HG03064 (cell line): ENCODE data around the gene CYP8B1.

ENCODE experiments used
- ATAC-seq: cut with Tn5 transposase; IDR thresholded peaks from one replicate; pipeline ENCODE4 v1.9.1; 2021; ENCODE audit warnings: low read depth; ENCODE audit not compliant: unreplicated experiment

CYP8B1 gene

DNA sequence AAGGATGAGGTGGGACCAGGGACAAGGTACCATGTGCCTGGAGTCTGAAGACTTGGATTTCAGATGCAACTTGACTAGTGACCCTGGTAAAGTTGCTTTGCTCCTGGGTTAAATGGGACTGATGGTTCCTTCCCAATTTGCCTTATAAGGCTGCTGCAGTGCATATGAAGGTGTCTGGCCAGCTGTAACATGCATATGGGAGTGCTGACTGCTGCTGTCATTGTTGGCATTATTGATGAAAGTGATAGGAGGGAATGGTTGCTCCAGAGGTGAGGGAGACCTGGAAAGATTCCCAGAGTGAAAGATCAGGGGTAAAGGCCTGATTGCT lies 20.5 kb downstream of the CYP8B1 start:
- no peak for ATAC-seq

DNA sequence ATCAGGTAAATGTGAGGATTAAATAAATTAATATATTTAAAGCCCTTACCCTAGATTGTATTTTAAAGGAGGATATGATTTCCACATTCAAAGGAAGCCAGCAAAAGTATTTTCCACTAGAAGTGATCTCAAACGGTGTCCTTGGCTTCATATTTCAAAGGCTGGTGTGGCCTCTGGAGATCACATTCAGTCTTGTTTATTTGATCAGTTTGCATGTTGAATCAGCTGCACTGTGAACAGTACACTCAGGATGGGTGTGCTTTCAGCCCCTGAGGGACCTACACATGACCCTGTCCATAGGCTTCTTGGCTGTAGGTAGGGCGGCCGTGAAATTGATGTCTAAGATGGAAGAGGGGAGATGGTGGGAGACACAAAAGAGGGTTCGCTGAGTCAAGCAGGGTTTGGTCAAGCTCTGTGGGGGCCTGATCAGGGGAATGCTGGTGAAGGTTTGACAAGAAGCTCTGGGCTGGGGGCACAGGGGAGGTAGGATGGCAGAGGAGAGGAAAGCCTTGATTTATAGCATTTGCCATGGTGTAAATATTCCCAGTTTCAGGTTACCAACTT lies 21.9 kb downstream of the CYP8B1 start:
- no peak for ATAC-seq

DNA sequence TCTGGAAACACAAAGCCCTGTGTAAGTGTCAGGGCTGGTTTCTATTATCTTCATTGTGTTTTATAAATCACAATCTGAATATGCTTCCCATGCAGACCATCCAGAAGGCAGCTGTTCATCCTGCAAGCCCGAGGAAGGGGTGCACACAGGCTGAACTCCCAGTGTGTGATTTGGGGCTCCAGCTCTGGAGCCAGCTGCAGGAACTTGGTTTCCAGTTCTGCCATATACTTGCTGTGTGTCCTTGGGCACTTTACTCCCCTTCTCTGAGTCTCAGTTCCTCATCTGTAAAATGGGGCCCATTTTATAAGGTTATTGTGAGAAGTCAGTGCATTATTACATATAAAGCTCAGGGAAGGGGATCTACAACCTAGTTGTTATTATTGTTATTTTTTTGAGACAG lies 22.6 kb downstream of the CYP8B1 start:
- no peak for ATAC-seq

DNA sequence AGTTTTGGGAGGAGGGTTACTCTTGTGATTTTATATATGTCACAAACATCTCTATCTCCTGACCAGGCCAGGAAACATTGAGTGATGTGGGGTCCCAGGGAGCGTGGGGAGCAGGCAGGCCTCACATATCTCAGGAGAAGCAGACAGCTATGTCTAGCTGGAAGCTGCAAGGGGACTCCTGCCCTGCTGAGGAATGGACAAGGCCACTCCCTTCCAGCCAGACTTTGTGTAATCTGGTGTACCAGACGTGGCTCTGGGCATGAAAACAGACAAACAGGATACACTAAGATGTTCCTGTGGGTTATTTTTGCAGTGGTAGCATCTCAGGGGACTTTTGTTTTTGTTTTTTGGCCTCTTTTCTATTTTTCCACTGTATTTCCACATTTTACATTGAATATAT lies 23.2 kb downstream of the CYP8B1 start:
- no peak for ATAC-seq

DNA sequence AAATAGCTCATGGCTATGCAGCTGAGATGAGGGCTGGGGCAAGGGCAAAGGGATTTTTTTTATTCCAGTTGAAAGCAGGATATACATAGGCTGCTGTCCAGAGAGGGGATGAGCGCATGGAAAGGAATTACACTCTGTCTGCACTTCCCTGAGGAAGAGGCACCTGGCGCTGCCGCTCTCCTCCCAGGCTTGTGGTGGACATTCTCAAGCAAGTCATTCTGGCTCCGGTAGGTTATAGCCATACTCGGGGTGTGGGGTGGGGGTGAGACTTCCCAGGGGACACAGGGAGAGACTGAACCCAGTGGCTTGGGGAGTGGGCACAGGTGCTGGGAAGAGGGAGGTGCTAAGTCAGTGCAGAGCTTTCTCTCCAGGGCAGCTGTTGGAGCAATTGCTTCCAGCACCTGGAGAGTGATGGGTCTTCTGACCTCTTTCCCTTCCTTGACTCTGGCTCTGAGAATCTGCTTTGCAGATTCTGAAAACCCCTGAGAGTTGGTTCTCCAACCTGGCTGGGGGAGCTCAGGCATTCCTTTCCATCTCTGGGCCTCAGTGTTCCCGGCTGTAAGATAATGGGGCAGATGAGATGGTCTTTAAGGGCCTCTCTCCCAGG lies 24.3 kb downstream of the CYP8B1 start:
- ATAC-seq: no peak

DNA sequence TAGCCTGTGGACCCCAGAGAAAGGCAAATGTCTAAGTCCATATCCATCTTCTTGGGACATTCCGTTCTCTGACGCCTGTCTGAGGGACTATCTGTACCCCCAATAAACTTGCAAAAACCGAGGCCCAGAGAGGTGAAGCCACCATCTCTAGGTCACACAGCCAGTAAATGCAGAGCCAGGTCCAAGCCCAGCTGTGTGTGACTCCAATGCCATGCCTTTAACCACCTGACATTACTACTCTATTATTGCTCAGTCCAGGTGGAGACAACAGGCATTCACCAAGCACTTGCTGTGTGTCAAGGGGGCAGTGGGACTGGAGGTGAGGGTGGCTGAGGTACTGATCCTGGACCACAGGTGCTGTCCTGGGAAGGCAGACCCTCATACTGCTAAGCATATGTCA lies 25.4 kb downstream of the CYP8B1 start:
- no peak for ATAC-seq

DNA sequence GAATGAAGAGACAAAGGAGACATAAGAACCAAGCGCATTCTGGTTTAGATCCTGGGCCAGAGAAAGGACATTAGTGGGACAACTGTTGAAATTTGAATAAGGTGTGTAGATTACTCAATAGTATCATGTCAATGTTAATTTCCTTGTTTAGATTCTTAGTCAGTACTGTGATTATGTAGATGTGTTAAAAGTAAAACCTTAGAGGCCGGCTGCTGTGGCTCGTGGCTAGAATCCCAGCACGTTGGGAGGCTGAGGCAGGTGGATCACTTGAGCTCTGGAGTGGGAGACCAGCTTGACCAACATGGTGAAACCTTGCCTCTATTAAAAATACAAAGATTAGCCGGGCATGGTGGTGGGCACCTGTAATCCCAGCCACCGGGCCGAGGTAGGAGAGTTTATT lies 26.7 kb downstream of the CYP8B1 start:
- ATAC-seq: no peak

DNA sequence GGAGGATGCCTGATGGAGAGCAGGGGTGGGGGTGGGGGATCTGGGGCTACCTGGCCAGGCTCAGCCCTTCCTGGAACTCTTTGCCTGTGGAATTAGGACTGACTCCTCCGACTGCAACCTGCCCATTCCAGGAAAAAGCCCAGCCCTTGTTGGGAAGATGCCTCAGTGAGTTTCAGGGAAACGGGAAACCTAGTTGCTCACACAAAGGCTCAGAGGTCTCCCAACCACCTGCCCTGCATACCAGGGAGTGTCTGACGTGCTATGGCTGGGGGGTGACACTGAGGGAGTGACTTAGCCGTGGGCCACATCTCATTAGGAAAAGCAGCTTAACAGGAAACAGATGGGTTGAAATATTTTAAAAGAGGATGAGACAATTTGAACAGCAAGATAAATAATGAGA lies 27.9 kb downstream of the CYP8B1 start:
- ATAC-seq: no peak

DNA sequence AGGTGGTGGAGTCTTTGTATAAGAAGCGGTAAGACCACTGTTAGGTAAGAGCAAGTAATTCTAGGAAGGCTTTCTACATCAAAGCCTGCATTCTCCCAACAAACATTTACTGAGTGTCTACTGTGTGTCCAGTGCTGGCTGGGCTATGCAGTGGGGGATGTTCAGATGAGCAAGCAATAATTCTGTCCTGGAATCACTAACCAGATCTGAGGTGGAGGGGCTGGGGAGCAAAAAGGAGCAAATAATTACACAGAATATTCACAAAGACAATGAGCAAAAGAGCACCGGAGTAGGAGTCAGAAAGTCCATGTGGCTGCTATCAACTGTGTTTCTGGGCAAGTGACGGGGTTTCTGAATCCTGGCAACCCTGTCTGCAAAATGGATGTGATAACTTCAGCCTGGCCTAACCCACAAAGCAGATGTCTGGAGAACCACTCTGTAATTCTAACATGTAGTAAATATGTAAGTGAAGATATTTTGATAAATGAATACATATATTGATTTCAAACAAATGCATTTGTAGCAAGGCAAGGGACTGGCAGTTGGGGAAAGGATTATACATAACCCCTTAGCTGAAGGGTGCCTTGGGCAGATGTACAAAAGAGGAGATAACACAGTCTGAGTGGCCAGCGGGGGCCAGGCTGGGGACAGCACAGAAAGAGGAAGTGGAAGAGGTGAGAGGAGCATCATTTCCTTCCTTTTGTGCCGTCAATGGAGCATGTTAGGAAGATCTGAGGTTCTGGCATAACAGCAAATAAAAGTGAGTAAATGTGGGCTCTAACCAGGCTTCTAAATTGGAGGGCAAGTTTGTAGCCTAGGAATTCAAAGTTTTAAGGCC lies 28.8 kb downstream of the CYP8B1 start:
- no peak for ATAC-seq

DNA sequence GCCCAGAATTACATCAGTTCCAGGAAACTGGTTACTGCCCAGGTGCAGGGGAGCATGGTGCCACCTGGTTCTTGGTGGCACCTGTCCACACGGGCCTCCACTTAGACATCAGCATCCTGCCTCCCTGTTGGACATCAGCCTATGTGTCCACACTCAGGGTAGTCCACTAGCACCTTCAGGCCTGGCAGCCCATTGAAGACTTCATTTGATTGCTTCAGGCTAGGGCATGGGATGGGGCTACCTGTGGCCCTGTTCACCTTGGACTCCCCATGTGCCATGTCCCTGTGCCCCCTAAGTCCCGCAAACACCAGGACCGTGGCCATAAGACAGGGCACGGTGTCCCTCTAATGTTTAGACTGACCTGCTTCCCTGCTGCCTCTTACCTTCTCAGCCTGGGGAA lies 30.9 kb downstream of the CYP8B1 start:
- no peak for ATAC-seq

DNA sequence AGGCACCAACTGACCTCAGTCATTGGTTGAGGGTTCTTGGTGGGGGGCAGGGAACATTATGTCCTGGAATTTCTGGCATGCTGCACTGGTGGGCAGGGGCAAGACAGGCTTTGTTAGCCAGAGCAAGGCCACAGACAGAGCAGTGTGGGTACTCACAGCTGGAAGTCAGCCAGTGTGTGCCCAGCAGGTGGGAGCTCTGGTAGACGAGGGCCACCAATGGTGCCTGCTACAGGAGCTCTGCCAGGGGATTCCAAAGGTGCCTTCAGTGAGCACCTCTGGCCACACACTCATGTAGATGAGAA lies 31.3 kb downstream of the CYP8B1 start:
- ATAC-seq: no peak

DNA sequence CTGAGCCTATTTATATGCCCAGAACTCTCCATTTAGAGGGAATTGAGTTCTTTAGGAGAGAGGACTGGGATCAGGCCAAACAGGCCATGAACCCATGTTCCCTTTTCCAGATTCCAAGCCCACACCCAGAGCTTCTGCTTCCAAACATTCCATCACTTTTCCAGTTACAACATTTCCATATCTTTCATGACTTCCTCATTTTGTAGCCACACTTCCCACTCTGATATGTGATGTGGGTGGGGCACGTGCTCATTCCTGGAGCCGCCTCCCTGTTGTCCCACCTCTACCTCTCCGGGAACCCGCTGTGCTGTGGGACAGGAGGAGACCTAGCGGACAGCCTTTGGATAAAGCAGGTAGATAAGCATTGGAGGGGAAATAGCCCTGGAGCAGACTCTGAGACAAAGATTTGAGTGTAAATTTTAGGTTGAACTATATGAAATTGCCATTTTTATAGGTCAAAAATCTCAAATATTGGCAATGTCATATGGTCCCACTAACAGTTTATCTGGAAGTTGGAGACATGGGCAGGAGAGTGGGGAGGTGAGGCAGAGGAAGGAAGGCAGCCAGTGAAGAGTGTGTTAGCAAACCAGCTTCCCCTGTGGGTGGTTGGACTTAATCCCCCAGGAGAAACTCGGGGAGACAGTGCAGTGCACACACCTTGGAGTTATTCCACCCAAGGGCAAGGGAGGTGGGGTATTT lies 31.8 kb downstream of the CYP8B1 start:
- no peak for ATAC-seq

DNA sequence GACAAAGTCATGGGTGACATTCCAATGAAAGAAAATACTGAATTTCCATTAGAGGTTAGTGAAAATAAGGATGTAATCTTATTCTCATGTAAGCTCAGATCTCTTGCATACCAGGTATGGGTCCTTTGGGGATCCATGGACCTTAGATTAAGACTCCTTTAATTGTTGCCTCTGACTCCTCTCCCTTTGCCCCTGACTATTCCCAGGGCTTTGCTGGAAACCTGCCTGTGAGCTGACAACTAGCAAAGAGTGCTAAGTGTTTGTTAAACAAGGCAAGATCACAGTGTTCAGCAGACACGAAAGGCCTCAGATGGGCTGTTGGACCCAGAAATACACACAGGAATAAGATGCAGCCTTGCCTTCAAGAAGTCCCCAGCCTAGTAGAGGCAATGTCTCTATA lies 34.3 kb downstream of the CYP8B1 start:
- ATAC-seq: no peak

DNA sequence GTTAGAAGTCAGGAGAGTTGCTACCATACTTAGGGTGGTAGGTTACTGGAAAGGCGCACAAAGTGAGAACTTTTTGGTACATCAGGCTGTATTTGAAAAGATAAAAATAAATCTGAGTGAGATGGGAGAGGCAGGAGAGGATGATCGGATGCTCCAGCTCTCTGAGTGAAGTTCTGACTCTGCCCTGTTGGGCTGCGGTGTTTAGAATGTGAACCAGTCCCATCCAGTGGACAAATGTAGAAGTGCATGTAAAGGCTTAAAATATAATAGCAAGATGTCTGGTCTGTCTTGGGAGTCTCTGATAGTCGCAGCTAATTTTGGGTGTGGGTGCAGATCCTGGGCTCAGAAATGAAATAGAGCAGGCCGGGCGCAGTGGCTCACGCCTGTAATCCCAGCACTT lies 36.1 kb downstream of the CYP8B1 start:
- peak; percentile 94 for ATAC-seq

DNA sequence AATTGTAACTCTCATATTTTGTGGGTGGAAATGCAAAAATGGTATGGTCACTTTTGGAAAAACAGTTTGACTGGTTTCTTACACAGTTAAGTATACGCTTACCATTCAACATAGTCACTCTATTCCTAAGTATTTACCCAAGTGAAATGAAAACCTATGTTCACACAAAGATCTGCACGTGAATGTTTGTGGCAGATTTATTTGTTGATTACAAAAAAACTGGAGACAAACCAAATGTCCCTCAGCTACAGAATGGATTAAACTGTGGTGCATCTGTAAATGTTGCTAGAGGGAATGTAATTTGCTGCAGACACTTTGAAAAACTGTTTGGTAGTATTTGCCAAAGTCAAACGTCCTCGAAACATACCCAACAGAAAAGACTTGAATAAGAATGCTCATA lies 37.1 kb downstream of the CYP8B1 start:
- ATAC-seq: no peak

DNA sequence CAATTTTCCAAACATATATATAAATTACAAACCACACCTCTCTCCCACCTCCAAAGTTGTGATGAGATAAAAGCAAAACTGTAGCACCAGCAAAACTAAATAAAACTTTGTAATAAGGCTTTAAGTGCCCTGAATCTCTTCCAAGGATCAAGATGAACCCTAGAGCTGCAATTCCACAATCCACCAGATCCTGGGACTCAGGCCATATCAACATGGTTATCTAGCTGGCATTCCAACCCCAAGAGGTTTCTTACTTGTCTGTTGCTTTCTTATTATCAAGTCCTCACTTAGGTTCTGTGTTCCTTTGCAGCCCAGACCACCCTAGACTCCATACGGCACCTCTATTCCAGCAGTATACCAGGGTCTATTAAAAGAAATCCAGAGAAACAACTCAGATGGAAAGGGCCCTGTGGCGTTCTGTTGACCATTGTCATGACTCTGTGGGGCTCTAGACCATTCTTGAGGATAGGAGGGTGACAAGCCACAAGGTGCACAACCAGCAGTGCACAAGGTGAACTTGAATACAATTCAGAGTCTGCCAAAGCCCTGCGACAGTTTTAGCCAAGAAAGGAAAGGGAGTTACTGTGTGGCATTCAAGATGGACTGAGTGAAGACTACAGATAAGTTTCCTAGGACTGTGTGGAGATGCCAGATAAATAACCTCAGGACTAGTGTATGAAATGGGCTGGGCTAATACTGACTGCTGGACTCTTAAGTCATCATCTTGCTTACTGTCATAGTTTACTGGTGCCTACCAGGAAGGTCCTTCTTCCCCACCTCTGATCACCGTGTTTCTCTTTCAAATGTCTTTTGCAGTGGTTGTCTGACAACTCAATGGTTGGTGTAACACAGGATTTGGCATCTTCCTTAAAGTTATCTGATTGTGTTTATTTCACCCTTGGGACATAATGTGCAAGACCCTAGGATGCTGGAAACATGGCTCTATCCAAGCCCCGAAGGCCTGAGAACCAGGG lies 39.2 kb downstream of the CYP8B1 start:
- ATAC-seq: no peak

DNA sequence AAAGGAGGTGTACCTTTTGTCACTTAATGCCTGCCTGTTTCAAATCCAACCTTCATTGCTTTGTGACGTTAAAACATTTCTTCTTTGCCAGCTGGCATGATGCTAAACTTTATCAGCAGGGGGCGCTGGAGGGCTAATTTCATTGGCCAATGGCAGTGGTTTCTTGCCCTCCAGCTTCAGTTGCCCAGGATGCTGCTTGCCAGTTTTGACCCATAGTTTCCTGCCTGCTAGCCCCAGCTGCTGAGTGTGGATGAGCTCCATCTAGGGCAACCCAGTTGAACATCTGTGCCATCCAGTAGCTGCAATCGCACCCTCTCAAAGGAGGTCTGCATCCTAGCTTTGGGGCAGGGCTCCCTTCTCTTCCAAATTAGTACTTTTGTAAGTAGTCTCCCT lies 44.4 kb downstream of the CYP8B1 start:
- no peak for ATAC-seq

DNA sequence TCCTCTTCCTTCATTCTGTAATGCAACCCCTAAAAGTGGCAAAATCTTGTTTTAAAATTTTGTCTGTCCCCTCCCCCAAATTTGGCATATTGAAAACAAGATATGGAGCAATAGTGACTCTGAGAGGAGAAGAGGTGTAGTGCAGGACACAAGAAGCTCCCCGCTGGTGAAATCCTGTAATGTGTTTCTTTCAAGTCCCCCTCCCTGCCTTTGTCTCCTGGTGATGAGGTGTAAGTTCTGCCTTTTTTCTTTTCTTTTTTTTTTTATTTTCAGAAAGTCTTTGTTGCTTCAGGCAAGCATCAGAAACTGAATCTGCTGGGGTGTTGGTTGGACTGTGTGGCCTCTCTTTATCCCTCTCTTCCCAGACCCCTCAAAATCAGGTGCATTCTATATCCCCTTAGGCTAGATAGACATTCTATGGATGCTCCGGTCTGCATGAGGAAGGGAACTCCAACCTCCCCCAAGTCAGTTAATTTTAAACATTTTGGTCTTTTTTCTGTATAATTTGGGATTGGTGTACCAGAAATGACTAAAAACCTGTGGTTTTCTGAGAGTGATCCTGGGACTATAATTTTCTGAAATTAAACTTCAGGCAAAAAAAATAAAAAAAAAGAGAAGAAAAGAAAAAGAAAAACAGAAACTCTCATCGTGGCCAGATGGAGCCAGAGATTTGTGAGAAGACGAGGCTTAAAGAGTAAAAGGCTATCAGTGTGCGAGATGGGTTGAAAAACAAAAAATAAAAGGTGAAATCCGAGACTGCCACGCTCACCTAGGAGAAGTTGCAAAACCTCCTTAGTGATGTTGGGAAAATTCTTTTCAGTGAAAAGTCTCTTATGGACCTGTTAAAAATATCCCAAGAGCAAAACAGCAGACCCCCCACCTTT lies 45.0 kb downstream of the CYP8B1 start:
- ATAC-seq: no peak

DNA sequence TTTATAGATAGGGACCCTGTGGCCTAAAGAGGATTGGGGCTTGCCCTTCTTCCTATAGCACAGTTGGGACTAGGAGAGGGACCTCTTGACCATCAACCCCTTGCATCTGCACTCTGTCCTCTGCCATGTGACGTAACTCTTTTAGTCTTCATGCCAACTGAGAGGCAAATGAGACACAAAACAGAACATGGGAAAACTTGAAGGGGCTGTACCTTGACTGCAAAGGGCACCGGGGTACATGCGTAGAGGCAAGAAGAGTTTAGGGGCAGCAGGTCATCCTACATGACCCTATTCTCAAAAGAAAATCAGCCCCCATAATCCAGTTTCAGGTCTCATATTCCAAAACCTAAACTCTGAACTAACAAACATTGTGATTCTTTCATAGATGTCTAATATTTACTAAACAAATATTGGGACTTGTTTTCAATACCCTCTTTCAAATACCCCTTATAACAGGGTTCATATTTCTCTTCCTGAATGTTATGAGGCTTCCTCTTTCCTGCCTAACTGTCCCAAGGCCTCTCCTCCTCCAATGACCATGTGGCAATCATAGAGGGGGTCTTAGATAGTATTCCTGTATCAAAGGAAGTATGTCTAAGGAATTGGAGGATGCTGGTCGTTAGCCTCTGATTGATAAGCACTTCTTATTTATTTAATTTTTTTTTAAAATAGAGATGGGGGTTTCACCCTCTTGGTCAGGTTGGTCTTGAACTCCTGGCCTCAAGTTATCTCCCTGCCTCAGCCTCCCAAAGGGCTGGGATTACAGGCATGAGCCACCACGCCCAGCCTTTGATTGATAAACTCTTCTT lies 45.8 kb downstream of the CYP8B1 start:
- no peak for ATAC-seq
